Vagina (tissue), 2 donors: ENCODE data around the gene PLEKHA3.

Experiments used
- CTCF ChIP-seq, 3 experiments: fragments of 450-650 bp in 2 of 3; fragments of 200-600 bp in 1 of 3; sonication (generic) in 1 of 3; IDR thresholded peaks; one replicate each; pipeline ENCODE4 v1.5.1; 2017 to 2019; ENCODE audit warnings: antibody characterized with exemption in 3 of 3, mild to moderate bottlenecking in 2 of 3, moderate library complexity in 2 of 3
- POLR2A ChIP-seq, 2 donors: fragments of 450-650 bp; IDR thresholded peaks; one replicate each; pipeline ENCODE4 v1.6.1; 2017; ENCODE audit warnings: antibody characterized with exemption in 2 of 2, mild to moderate bottlenecking in 2 of 2, moderate library complexity in 2 of 2

- TF ChIP-seq CTCF (IDR thresholded peaks at IDR 0.05) (no peak), POLR2A (IDR thresholded peaks at IDR 0.05) (no peak)
Observed at GRCh38 chr2:178526256-178526655, 46.0 kb downstream of the PLEKHA3 start.
